ENCODE data around the gene RPL21. TPM values are rescaled to one million over a fixed set of nuclear protein-coding genes. Genes with fewer than 3 reads are reported as not detected.

RPL21 gene
- total RNA-seq (2021) (711 and 754 TPM in 2 replicates), Bru-seq, nascent RNA (percentile 99 among the genes with signal in this experiment), BruChase-seq, experiment 1, labeled RNA remaining after a 2-hour chase (percentile 99 among the genes with signal in this experiment), BruChase-seq, experiment 2, labeled RNA remaining after a 6-hour chase (percentile 99 among the genes with signal in this experiment)
- long read RNA-seq, transcript RPL21-202 (6 exons, 815 nt), result major isoform, 57 of 88 reads
- long read RNA-seq, transcript RPL21-201 (6 exons, 616 nt), result minor isoform, 9 of 88 reads
- long read RNA-seq, partial matches to known transcripts, result 8 of 88 reads
- long read RNA-seq, other reads (novel, unspliced or antisense), result 5 of 88 reads

DNA sequence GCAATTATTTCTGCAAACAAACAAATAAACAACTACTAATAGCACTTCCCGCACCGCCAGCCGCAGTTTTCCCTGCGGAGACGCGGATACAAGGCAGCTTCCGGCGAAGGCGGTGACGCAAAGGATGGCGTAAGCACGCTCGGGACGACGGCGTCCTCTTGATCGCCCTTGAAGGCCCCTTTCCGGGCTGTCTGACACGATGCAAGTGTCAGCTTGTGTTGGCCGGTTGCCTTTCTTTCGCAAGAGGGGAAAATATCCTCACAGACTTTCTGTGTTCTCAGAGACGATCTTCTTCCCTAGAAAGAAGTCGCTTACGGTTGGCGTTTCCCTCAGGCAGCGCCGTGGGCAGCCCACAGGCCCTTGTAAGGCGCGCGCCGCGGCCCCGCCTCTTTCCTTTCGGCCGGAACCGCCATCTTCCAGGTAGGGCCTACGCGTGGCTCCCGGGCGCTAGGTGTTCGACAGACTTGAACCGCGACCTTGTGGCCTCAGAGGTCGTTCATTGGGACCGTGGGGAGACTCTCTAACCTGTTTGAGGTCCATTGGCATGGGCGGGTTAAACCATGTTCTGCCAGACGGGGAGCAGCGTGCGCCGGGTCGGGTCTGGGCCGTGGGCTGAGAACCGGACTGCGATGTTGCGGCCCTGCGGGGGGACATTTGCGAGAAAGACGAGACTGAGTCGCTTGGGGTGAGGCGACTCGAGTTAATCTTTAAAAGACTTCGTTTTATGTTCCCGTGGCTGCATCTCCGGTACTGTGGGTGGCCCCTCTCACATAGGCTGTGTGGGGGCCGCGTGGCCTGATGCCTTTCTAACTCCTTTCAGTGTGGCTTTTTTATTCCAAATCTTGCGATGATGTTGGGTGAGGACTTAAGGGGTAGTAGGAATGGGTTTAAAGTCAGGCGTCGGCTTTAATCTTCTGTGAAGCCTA is at the start of gene RPL21:
TSS of gene RPL21 (plus strand) at position 393 of the 926 bp plus-strand sequence. CDS start 2,219 bp downstream, outside the sequence.
- Histone ChIP-seq H3K9me3 (ENCODE audit: insufficient read depth, low read depth) (no peaks in the 10 kb centered on the region), H3K4me1 (replicated peaks; ENCODE audit: insufficient read depth) (peaks cover 24% of the 10 kb centered on the region), H4K20me1 (ENCODE audit: insufficient read depth) (peaks cover 42% of the 10 kb centered on the region), H3K27me3 (ENCODE audit: insufficient read depth, low read depth) (no peaks in the 10 kb centered on the region), H3K36me3 (ENCODE audit: low read depth) (peaks cover 42% of the 10 kb centered on the region), H3K4me3 (peak within 1 kb of the TSS; percentile 89), H3K79me2 (ENCODE audit: low read depth) (peaks cover 65% of the 10 kb centered on the region), H3K27ac (peak within 1 kb of the TSS; percentile 93), H3K9me2 (ENCODE audit: insufficient read depth) (no peaks in the 10 kb centered on the region), H3F3A (ENCODE audit: insufficient read depth, low read depth) (peaks cover 37% of the 10 kb centered on the region), H2AFZ (peak within 1 kb of the TSS; percentile 97), H3K4me2 (peak within 1 kb of the TSS; percentile 96)
- intact Hi-C loops (cut with micrococcal nuclease; ENCODE audit: unreplicated experiment), result loop anchor here (1.0 to 2.0 kb wide), 3 partner anchors 65 to 197 kb away; no protein-coding TSS in a partner anchor
- TF ChIP-seq, protein P1, sequence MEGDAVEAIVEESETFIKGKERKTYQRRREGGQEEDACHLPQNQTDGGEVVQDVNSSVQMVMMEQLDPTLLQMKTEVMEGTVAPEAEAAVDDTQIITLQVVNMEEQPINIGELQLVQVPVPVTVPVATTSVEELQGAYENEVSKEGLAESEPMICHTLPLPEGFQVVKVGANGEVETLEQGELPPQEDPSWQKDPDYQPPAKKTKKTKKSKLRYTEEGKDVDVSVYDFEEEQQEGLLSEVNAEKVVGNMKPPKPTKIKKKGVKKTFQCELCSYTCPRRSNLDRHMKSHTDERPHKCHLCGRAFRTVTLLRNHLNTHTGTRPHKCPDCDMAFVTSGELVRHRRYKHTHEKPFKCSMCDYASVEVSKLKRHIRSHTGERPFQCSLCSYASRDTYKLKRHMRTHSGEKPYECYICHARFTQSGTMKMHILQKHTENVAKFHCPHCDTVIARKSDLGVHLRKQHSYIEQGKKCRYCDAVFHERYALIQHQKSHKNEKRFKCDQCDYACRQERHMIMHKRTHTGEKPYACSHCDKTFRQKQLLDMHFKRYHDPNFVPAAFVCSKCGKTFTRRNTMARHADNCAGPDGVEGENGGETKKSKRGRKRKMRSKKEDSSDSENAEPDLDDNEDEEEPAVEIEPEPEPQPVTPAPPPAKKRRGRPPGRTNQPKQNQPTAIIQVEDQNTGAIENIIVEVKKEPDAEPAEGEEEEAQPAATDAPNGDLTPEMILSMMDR (conservative IDR thresholded peaks at IDR 0.05), result no peak
- TF ChIP-seq EZH2 (IDR thresholded peaks at IDR 0.05; ENCODE audit: low read depth), result no peak
- TSS peak; percentile 63 for BruUV-seq (replicated peaks)
- POLR2A ChIA-PET (ENCODE audit: unreplicated experiment), result interaction anchor here (0.6 to 1.1 kb wide), 3 partner anchors 10 to 369 kb away, joined by 3 to 11 read pairs (median 3); partner anchors contain the start of gene LNX2
- peak; percentile 77 to 86 for DNase-seq
- CTCF ChIA-PET, result no interaction called here

DNA sequence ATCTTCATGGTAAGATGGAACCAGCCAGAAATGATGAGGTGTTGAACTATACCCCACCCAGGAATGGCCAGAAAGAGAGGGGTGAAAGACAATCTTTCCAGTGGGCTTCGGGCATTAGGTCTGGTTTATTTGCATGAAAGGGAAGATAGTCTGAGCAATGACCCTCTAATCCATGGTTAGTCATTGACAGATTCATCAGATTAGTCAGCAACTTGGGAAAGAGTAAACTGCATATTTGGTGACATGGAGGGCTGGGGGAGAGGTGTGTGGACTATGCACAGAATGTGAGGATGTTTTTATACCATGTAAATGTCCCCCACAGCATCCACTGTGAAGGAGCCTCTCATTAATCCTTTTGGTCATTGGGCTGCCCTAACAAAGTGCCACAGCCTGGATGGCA is 49.7 kb upstream of the RPL21 start:
- Histone ChIP-seq H3K27ac (no peak overlapping the region), H3K4me2 (no peak overlapping the region), H3K79me2 (ENCODE audit: low read depth) (no peaks in the 10 kb centered on the region), H4K20me1 (ENCODE audit: insufficient read depth) (no peaks in the 10 kb centered on the region), H3K4me1 (replicated peaks; ENCODE audit: insufficient read depth) (peaks cover 14% of the 10 kb centered on the region), H3K9me3 (ENCODE audit: insufficient read depth, low read depth) (peaks cover 4% of the 10 kb centered on the region; the same call in 1 of the 2 replicates), H3K4me3 (no peak overlapping the region), H3K36me3 (ENCODE audit: low read depth) (no peaks in the 10 kb centered on the region), H3K9me2 (ENCODE audit: insufficient read depth) (no peaks in the 10 kb centered on the region), H3F3A (ENCODE audit: insufficient read depth, low read depth) (peaks cover 5% of the 10 kb centered on the region; the same call in 1 of the 2 replicates), H2AFZ (no peak overlapping the region), H3K27me3 (ENCODE audit: insufficient read depth, low read depth) (no peaks in the 10 kb centered on the region)
- no TSS peak for BruUV-seq (replicated peaks)
- POLR2A ChIA-PET (ENCODE audit: unreplicated experiment), result no interaction called here
- CTCF ChIA-PET, result no interaction called here
- intact Hi-C loops (cut with micrococcal nuclease; ENCODE audit: unreplicated experiment), result no loop called here
- TF ChIP-seq, protein P1 (conservative IDR thresholded peaks at IDR 0.05), result no peak
- no peak for TF ChIP-seq EZH2 (IDR thresholded peaks at IDR 0.05; ENCODE audit: low read depth)
- DNase-seq, result no peak

DNA sequence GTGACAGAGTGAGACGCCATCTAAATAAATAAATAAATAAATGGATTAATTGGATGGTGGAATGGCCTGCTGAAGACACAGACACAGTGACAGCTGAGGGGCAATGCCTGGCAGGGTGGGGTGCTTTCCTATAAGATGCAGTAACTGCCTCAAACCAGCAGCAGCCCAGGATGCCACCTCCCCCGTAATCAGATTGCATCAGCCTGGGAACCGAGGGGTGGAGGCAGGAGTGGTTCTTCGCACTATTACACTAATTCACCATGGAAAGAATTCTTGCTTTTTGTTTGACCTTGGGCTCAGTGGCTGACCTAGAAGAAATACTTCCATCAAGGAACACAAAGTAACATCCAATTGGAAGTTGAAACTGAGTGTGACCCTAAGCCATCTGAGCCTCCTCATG is 48.2 kb upstream of the RPL21 start:
- Histone ChIP-seq H3K36me3 (ENCODE audit: low read depth) (no peaks in the 10 kb centered on the region), H3K27ac (no peak overlapping the region), H3K9me2 (ENCODE audit: insufficient read depth) (no peaks in the 10 kb centered on the region), H3K9me3 (ENCODE audit: insufficient read depth, low read depth) (no peaks in the 10 kb centered on the region), H3F3A (ENCODE audit: insufficient read depth, low read depth) (peaks cover 5% of the 10 kb centered on the region; the same call in 1 of the 2 replicates), H3K79me2 (ENCODE audit: low read depth) (no peaks in the 10 kb centered on the region), H3K27me3 (ENCODE audit: insufficient read depth, low read depth) (no peaks in the 10 kb centered on the region), H3K4me1 (replicated peaks; ENCODE audit: insufficient read depth) (peaks cover 14% of the 10 kb centered on the region), H2AFZ (no peak overlapping the region), H4K20me1 (ENCODE audit: insufficient read depth) (no peaks in the 10 kb centered on the region), H3K4me2 (no peak overlapping the region), H3K4me3 (no peak overlapping the region)
- TF ChIP-seq, protein P1 (conservative IDR thresholded peaks at IDR 0.05), result no peak
- no peak for TF ChIP-seq EZH2 (IDR thresholded peaks at IDR 0.05; ENCODE audit: low read depth)
- no peak for DNase-seq
- intact Hi-C loops (cut with micrococcal nuclease; ENCODE audit: unreplicated experiment), result no loop called here
- POLR2A ChIA-PET (ENCODE audit: unreplicated experiment), result no interaction called here
- no TSS peak for BruUV-seq (replicated peaks)
- CTCF ChIA-PET, result no interaction called here
